OCI-LY3 (cell line): ENCODE data around the gene EIF2AK3.

ENCODE experiments used
- EZH2phosphoT487 ChIP-seq: fragments of 200-600 bp; shearing (Covaris generic); IDR thresholded peaks from 2 replicates; pipeline ENCODE4 v1.6.1; 2018; ENCODE audit warnings: antibody characterized with exemption, mixed run types, low read depth
- TF ChIP-seq, protein P1 (sequence below): fragments of 200-600, 300-600 bp; sonication (generic); IDR thresholded peaks from 2 replicates; pipeline ENCODE4 v1.5.1; 2014; ENCODE audit warnings: antibody characterized with exemption, low read length, low read depth

GRCh38 chr2:88545118-88545517 lies 82.1 kb downstream of the EIF2AK3 start:
- TF ChIP-seq, protein P1, sequence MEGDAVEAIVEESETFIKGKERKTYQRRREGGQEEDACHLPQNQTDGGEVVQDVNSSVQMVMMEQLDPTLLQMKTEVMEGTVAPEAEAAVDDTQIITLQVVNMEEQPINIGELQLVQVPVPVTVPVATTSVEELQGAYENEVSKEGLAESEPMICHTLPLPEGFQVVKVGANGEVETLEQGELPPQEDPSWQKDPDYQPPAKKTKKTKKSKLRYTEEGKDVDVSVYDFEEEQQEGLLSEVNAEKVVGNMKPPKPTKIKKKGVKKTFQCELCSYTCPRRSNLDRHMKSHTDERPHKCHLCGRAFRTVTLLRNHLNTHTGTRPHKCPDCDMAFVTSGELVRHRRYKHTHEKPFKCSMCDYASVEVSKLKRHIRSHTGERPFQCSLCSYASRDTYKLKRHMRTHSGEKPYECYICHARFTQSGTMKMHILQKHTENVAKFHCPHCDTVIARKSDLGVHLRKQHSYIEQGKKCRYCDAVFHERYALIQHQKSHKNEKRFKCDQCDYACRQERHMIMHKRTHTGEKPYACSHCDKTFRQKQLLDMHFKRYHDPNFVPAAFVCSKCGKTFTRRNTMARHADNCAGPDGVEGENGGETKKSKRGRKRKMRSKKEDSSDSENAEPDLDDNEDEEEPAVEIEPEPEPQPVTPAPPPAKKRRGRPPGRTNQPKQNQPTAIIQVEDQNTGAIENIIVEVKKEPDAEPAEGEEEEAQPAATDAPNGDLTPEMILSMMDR, result no peak
- TF ChIP-seq EZH2phosphoT487, result no peak
